Activated naive CD4-positive, alpha-beta T cell (primary cell): ENCODE measurements around the gene PMS2.
A peak's percentile ranks its signal among the peaks of the same experiment; 100 is the strongest.
"Not testable (repeated sequence)": the region's sequence is repeated elsewhere in the genome, so short reads cannot be mapped to it uniquely, and the experiment has no call there.

Experiments
- DNase-seq, 4 experiments: peaks; one replicate each; lab custom pipeline; 2025; lab: John Stamatoyannopoulos, UW

The PMS2 gene, protein sequence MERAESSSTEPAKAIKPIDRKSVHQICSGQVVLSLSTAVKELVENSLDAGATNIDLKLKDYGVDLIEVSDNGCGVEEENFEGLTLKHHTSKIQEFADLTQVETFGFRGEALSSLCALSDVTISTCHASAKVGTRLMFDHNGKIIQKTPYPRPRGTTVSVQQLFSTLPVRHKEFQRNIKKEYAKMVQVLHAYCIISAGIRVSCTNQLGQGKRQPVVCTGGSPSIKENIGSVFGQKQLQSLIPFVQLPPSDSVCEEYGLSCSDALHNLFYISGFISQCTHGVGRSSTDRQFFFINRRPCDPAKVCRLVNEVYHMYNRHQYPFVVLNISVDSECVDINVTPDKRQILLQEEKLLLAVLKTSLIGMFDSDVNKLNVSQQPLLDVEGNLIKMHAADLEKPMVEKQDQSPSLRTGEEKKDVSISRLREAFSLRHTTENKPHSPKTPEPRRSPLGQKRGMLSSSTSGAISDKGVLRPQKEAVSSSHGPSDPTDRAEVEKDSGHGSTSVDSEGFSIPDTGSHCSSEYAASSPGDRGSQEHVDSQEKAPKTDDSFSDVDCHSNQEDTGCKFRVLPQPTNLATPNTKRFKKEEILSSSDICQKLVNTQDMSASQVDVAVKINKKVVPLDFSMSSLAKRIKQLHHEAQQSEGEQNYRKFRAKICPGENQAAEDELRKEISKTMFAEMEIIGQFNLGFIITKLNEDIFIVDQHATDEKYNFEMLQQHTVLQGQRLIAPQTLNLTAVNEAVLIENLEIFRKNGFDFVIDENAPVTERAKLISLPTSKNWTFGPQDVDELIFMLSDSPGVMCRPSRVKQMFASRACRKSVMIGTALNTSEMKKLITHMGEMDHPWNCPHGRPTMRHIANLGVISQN

DNA sequence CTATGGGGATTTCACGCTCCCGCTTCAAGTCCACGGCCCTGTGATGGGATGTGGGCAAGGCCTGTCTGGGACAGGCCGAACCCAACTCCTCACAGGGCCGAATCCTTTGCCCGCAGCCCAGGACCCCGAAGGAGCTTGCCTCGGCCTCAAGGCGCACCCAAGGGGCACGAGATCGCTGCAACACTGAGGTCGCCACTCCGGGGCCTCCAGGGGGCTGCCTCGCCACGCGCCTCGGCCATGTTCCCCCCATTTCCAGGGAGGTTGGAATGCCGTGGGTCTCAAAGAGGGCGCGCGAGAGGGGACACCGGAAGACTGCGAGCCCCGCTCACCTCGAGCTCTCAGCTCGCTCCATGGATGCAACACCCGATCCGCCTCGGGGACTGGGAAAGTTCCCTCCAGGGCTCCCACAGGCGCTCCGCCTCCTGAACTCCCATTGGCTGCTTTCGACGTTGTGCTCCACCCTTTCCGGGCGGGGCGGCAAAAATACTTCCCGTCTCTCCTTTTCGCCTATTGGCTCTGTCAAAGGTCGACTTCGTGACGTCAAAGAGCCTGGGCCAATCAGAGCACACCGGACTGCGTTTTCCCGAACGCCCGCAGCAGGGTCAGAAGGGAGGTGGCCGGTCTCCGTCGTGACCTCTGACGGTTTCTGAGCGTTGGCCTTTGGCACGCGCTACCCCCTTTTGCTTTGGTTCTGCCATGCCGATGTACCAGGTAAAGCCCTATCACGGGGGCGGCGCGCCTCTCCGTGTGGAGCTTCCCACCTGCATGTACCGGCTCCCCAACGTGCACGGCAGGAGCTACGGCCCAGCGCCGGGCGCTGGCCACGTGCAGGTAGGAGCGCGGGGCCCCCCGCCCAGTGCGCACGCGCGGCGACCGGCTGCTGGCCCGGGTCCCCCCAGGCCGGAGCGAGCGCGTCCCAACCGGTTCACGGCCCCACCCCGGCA lies at the start of gene PMS2, which contains the start of gene AIMP2:
Gene PMS2, minus strand, starts transcription at position 382 of the 944 bp plus-strand sequence. Its CDS starts 30 bp downstream, at position 352.
Gene AIMP2, plus strand, starts transcription at position 605 of the 944 bp plus-strand sequence. Its CDS starts 92 bp downstream, at position 697.
- peak; percentile 78 to 90 (median 82) for DNase-seq

DNA sequence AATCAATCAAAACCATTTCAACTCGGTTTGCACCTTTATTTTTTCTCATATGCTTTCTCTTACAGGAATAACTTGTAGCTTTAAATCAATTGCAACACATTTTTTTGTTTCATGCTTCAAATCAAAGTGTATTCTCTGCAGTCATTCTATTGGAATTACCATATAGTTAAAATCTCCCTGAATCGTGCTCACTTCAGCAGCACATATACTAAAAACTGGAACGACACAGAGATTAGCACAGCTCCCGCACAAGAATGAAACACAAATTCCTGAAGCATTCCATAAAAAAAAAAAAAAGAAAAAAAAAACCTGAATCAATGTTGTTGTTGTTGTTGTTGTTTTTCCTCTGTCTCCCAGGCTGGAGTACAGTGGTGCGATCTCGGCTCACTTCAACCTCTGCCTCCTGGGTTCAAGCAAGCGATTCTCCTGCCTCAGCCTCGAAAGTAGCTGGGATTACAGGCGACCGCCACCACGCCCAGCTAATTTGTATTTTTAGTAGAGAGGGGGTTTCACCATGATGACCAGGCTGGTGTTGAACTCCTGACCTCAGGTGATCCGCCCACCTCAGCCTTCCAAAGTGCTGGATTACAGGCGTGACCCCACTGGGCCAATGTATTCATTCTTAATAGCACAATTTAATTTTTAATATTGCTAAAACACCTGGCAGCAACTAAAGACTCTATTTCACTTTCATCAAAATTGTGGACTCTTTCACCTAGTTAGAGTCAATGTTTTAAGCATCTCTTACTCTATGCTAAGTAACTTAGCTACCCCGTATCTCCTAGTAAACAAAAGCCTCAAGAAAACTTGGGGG lies 48.7 kb upstream of the PMS2 start:
- DNase-seq = no peak

DNA sequence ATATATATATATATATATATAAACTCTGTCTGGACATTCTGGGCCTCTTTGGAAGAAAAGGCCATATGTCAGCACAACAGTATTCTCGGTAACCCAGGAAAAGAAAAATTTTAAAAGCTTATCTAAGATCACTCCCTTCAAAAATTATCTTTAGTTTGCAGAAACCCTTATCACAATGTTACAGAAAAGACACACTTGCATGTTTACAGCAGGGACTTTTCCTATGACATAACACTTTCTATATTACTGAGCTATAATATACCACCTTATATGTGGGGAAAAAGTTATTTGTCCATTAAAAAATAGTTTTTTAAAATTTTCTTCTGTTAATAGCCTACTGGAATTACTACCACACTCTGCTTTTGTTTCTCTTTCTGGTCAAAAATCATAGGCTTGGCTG lies 47.8 kb upstream of the PMS2 start:
- no peak for DNase-seq

DNA sequence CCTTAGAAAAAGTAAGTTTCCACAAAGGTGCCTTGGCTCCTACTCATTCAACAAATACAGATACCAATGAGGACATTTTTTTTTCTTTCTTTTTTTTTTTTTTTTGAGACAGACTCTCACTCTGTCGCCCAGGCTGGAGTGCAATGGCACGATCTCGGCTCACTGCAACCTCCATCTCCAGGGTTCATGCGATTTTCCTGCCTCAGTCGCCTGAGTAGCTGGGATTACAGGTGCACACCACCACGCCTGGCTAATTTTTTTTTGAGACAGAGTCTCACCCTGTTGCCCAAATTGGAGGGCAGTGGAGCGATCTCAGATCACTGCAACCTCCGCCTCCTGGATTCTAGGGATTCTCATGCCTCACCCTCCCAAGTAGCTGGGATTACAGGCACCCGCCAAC lies 42.3 kb upstream of the PMS2 start:
- DNase-seq = not testable (repeated sequence)

DNA sequence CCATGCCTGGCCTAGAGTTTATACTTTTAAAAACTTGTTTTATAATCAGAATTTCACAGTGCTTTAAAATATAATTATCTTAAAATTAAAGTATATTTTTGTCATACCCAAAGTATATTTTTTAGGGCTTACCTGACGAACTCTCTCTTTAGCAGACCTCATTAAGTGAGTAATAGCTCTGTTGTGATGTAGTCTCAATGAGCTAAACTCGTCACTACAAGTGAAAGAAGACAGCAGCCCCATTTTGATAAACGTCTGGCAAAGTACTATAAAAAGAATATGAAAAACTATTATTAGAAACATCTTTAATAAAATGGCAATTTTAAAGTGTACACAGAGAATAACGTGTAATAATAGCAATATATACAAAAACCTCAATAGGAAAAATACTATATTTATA lies 40.9 kb upstream of the PMS2 start:
- DNase-seq = no peak

DNA sequence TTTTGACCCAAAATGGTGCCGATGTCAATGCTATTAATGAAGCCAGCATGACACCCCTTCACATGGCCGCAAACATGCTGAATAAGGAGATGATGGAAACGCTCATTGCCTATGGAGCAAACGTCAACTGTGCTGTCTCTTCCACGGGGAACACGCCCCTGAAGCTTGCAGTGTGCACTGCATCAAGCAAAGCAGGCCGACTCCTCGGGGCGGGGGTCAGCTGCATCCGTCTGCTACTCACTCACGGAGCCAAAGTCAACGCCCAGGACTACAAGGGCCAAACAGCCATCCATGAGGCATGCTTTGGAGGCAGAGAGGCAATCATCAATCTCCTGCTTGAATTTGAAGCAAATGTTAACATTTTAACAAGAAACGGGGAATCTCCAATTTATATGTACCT lies 26.8 kb upstream of the PMS2 start:
- DNase-seq = no peak

DNA sequence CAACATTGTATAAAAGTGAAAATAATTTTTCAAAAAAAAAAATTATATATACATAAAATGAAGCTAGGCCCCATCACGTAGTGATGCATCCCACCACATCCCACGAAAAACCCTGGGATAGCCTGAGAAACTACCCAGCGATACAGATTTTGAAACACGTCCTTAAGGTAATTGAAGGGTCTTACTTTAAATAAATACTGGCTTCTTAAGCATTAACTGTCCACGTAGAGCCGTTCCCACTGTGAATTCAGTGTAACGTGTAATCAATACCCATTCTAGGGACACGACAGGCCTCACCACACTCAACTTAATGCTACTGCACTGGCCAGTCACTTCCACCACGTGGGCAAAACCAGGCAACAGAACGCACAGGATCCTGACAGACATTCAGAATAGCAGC lies 26.3 kb upstream of the PMS2 start:
- no peak for DNase-seq

DNA sequence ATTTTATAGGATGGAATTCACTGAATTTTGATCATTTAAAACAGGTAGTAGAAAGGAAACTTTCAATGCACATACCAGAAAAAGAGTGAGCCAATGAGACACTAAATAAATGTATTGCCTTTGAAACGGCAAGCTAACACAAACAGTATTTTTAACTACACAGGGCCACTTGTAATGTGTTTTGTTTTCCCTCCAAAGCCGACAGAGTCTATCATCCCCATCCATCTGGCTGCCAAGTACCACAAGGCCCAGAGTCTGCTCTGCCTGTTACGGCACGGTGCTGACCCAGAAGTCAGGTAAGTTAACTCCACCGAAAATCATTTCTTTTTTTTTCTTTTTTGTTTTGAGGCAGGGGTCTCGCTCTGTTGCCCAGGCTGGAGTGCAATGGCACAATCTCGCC lies 23.8 kb upstream of the PMS2 start:
- DNase-seq = no peak

DNA sequence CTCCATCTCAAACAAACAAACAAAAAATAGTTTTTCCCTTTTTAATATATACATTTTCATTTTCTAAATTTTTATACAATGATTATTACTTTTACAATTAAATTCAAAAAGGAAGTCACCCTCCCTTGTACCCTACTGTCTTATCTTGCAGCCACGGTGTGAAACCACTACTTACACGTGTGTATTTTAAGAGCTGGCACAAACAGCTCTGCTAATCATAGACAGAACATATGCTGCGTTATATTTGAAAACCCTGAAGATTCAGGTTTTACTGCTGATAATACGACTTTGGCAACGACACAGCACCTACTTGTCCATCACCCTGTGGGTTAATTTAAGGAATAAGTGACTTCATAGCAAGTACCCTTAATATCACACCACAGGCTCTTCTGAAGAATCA lies 23.3 kb upstream of the PMS2 start:
- DNase-seq = no peak

DNA sequence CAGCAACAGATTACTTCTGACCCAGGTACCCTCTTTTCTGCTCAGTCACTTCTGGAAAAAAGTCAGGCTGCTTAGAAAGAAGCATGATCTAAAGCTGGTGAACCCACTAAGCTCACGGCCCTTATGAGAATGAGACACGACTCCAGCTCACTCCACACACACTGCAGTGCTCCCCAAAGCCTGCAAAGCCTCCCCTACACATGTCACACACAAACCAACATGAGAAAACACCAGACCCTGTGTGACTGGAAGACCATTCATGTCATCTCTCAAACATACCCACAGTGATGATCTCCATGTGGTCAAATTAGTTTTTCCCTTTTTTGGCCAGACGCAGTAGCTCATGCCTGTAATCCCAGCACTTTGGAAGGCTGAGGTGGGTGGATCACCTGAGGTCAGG lies 22.7 kb upstream of the PMS2 start:
- DNase-seq = no peak

DNA sequence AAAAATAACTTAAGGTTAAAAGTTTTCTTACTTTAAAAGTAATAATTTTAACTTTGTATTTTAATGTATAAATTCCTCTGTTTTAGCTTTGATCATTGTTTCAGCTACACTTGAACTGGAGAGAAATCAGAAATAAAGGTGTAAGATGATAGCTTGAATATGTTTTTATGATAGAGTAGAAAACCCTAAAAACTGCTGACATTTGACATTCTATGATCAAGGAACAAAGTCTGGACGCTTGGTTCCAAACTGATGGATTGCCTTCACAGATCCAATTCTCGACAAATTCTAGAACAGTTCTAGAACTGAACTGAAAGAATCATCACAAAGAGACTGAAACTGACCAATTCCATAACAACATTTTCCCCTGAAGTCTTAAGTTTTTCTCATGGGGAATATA lies 22.1 kb upstream of the PMS2 start, which contains the start of gene ANKRD61:
Gene ANKRD61, plus strand, starts transcription at position 389 of the 400 bp plus-strand sequence. Its CDS starts 0 bp downstream, at position 389.
- DNase-seq = no peak

DNA sequence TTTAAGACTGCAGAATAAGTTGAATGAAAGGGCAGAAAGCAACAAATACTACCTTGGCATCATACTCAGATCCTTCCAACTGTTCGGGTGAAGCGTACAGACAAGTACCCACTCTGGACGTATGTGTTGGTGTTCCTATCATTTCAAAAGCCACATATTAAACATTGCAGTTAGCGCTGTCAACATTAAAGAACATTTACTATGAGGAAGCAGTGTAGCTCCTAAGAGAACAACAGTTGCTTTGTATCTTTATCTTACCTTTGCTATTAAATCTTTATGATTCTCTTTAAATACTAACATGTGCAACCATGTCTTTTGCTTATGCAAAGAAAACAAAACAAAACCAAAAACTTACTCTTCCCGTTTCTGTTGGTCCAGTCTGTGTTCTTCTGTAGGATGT lies 19.7 kb upstream of the PMS2 start:
- DNase-seq = no peak

DNA sequence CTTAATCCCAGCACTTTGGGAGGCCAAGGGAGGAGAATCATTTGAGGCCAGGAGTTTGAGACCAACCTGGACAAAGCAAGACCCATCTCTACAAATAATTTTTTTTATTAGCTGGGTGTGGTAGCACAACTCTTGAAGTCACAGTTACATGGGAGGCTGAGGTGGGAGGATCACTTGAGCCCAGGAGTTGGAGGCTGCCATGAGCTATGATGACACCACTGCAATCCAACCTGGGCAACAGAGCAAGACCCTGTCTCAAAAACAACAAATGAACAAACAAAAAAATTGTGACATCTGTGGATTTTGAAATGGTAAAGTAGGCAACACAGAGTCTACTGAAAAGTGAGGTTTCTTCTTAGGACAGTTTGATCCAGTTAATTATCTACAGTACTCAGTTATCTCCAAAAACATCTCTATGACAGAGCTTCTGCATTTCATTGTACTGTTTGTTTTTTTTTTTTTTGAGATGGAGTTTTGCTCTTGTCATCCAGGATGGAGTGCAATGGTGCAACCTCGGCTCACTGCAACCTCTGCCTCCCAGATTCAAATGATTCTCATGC lies 19.0 kb upstream of the PMS2 start:
- no peak for DNase-seq

DNA sequence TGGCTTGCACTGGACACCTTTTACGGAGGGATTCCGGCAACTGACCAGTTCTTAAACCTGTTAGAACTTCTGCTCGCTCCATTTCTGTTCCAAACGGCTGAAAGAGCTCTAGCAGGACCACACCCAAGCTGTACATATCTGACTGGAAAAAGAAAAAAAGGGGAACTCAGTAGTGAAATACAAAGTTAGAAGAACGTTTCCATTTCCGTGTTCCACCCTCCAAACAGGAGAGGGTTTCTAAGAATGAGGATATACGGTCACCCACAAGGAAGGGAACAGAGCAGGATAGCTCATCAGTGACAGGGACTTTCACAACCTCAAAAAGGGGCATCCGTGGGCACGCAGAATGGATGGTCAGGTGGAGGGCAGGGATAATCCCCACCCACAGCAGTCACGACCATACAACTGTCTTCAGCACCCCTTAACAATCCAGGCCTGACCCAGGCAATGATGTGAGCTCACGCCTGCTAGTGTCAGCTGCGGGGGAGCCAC lies 18.0 kb upstream of the PMS2 start:
- no peak for DNase-seq

DNA sequence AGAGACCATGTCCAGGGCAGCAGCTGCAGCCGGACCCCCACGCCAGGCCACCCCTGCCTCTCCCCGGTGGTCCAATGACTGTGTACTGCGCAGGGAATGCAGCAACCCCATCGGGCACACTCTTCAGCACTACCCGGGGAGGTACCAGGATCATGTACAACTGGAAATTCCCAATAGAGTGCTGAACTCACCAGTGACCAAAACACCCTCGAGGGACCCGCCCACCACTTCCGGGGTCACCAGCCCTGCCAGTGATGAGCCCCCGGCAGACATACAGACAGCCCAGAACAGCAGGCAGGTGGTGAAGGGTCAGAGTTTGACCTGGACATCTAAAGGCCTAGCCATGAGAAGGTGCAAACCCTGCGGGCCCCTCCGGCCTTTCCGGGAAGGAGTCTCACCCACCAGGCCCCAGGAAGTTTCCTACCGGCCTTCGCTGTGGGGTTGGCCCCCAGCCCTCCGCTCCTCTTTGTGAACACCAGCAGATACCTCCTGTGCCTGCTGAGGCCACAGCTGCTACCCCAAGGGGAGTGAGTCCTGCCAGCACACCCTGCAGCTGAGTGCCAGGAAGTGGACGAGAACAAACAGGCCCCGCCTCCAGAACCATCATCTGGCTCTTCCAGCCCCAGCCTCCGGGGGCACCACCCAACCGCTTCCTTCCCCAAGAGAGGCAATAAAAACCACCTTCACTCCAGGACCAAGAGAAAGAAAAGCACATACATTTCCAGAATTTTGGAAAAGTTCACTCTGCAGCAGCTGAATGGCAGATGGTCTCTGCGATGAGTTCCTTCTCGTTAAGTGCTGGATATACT lies 17.4 kb upstream of the PMS2 start:
- peak in 2 of 4 experiments; percentile 56 to 67 for DNase-seq

DNA sequence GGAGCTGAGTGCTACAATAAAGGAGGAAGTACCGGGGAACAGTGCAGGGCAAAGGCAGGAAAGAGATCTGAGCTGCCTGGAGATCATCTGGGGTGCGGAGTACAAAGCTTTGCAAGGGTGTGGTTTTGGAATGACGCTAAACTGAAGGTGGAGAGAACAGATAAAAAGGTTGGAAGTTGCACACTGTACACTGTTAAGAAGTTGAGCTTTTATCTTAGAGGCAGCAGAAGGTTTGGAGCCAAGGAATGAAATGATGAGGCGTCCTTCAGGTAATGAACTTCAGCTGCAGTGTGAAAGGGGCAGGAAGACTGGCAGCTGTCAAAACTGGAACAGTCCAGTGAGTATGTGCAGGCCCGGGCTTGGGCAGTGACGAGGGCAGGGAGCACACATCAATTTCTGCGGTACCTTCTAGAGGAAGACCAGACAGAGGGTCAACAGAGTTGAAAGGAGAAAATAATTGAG lies 15.2 kb upstream of the PMS2 start:
- DNase-seq = no peak

DNA sequence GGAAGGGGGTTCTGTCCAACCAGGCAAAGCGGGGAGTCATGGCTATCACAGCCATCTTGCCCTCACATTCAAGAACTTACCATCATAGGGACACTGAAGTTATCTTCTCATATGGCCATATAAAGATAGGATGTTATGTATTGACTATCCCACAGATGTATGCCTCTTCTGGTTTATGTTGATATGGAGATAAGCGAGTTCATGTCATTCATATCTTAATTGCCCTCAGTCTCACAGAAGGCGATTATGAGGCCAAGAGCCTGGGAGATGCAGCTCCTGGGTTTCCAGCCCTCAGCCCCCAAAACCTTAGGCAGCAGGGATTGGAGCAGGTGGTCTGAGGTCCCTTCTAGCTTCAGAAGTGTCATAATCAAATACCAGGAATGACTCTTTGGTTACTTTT lies 13.9 kb upstream of the PMS2 start:
- no peak for DNase-seq

DNA sequence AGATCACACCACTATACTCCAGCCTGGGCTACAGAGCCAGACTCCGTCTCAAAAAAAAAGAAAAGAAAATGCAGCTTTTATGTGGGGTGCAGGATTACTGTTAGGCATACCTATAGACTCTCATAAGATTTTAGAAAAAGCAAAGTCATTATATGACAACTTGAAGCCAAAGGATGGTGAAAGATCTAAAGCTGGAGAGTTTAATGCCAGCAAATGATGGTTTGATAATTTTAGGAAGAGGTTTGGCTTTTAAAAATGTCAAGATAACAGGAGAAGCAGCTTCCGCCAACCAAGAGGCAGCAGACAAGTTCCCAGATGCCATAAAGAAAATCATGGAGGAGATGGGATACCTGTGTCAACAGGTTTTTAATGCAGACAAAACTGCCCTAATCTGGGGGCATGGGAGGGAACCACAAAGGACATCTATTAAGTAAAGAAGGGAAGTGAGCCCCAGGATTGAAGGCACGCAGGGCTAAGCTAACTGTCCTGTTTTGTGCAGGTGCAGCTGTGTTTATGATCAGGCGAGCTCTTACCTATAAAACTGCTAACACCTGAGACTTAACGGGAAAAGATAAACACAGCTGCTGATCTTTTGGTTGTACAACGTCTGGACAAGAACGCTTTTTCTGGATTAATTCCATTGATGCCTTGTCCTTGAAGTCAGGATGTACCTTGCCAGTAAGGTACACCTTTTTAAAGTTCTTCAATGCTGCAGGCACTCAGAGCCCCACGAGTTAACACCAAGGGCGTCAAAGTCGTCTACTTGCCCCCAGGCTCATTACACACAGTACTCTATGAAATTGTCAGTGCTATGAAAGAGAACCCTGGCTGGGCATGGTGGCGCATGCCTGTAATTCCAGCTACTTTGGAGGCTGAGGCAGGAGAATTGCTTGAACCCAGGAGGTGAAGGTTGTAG lies 11.8 kb upstream of the PMS2 start:
- no peak for DNase-seq
